ENCODE results near the gene GGA2. TPM values are rescaled to one million over a fixed set of nuclear protein-coding genes. Genes with fewer than 3 reads are reported as not detected.
"Not testable (repeated sequence)": the region's sequence is repeated elsewhere in the genome, so short reads cannot be mapped to it uniquely, and the experiment has no call there.

GGA2 gene
- total RNA-seq, 6 donors from 2014 or later: 84.4 to 197 (median 164) TPM

DNA sequence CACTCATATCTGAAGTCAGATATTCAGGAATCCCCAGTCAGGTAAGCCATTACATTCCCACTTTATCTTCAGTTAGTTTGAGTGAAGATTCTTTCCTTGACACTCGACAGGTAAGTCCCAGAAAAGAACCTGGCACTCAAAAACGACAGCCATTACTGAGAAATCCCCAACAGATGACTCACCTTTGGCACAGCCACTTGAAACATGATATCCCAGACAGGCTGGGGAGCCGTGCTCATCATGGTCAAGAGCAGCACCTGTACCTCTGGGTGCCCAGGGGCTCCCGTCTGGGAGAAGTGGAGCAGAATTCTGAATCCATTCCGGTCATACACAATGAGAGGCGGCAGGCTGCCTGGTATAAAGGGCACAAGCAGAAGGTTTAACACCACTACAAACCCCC lies 40.5 kb downstream of the GGA2 start:
- peaks cover 30 to 98% (median 73%) of the 10 kb centered on the region in 4 donors for H3K36me3 ChIP-seq
- H3K27me3 ChIP-seq: no peaks in the 10 kb centered on the region
- WGBS, 2 donors: 67 to 80% methylated on average over 6 of the region's 6 CpGs
- H3K9me3 ChIP-seq: no peaks in the 10 kb centered on the region
- peak overlapping the region in 1 of 4 donors; percentile 7 for H3K27ac ChIP-seq
- ATAC-seq (ENCODE audit: low FRiP score in 2 of 2) (peak; percentile 31 to 35), DNase-seq (peak in 1 of 2 donors; percentile 63)
- H3K4me3 ChIP-seq: no peak overlapping the region
- H3K4me1 ChIP-seq: peaks cover 0 to 3% (median 0%) of the 10 kb centered on the region in 4 donors
- TF ChIP-seq EP300 (IDR thresholded peaks at IDR 0.05) (no peak), CTCF (IDR thresholded peaks at IDR 0.05) (no peak), POLR2AphosphoS5 (IDR thresholded peaks at IDR 0.05) (no peak), POLR2A (IDR thresholded peaks at IDR 0.05) (no peak)

DNA sequence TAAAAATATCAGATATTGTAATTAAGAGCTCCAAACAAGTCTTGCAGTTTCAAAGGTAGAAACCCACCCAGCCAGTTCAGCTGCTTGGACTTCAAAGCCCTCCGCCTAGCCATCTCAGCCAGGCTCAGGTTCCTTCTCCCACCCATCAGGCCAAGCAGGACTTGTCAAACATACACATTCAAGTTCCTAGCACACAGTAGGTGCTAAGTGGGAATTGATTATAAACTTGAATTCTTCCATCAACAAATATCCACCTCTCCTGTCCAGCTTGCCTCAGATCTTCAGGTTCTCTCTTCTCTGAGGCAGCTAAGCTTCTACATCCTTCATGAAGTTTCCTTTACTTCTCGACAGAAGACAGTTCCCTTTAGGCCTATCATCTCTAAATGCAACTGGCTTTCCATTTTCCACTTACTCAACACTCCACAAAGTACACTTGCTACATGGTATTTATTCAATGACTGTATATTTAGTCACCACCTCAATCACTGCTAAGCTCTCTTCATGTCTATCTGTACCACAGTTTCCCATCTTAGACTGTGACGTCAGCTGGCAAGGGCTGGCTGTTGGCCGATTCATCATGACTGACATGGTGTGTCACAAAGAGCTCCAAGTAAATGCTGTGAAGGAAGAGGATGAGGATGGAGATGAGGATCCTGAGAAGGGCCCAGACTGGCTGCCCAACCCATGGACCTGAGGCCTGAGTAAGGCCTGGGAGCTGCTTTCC lies 44.0 kb downstream of the GGA2 start:
- H3K27ac ChIP-seq: no peak overlapping the region
- 91 to 94% methylated on average over 4 of the region's 4 CpGs for WGBS, 2 donors
- no peak overlapping the region for H3K4me3 ChIP-seq
- peaks cover 0 to 18% (median 10%) of the 10 kb centered on the region in 4 donors for H3K4me1 ChIP-seq
- H3K36me3 ChIP-seq: peaks cover 10 to 66% (median 49%) of the 10 kb centered on the region in 4 donors
- ATAC-seq (ENCODE audit: low FRiP score in 2 of 2): no peak
- DNase-seq: no peak
- H3K9me3 ChIP-seq: no peaks in the 10 kb centered on the region
- no peak for TF ChIP-seq POLR2AphosphoS5 (IDR thresholded peaks at IDR 0.05)
- no peak for TF ChIP-seq CTCF (IDR thresholded peaks at IDR 0.05)
- no peak for TF ChIP-seq EP300 (IDR thresholded peaks at IDR 0.05)
- no peak for TF ChIP-seq POLR2A (IDR thresholded peaks at IDR 0.05)
- no peaks in the 10 kb centered on the region for H3K27me3 ChIP-seq

DNA sequence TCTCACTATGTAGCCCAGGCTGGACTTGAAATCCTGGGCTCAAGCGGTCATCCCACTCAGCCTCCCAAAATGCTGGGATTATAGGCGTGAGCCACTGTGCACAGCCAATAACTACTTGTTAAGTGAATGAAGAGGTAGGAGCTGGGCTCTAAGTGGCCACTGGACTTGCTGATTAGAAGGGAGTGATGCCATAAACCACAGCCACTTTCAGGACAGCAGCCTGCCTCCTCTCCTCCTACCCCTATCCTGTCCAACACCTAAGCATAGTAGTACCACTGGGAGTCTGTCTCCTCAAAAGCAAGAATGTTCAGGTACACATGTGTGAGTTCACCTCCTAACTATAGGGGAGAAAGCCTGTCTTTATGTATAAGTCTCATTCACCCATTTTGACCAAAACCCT lies 45.1 kb downstream of the GGA2 start:
- no peaks in the 10 kb centered on the region for H3K27me3 ChIP-seq
- no peak overlapping the region for H3K4me3 ChIP-seq
- peaks cover 10 to 55% (median 44%) of the 10 kb centered on the region in 4 donors for H3K36me3 ChIP-seq
- H3K4me1 ChIP-seq: peaks cover 0 to 18% (median 10%) of the 10 kb centered on the region in 4 donors
- DNase-seq: no peak
- TF ChIP-seq POLR2AphosphoS5 (IDR thresholded peaks at IDR 0.05) (no peak), CTCF (IDR thresholded peaks at IDR 0.05) (no peak), EP300 (IDR thresholded peaks at IDR 0.05) (no peak), POLR2A (IDR thresholded peaks at IDR 0.05) (no peak)
- WGBS, 2 donors: 100% methylated on average over 1 to 2 of the region's 2 CpGs
- H3K9me3 ChIP-seq: no peaks in the 10 kb centered on the region
- no peak overlapping the region for H3K27ac ChIP-seq
- ATAC-seq (ENCODE audit: low FRiP score in 2 of 2): no peak

- DNase-seq: no peak
- no peak for TF ChIP-seq POLR2AphosphoS5 (IDR thresholded peaks at IDR 0.05)
- no peak for TF ChIP-seq POLR2A (IDR thresholded peaks at IDR 0.05)
- TF ChIP-seq CTCF (IDR thresholded peaks at IDR 0.05): no peak
- no peak for TF ChIP-seq EP300 (IDR thresholded peaks at IDR 0.05)
- WGBS, 2 donors: 67 to 92% methylated on average over 1 of the region's 1 CpG
- H3K36me3 ChIP-seq: peaks cover 10 to 45% (median 36%) of the 10 kb centered on the region in 4 donors
- H3K4me3 ChIP-seq: no peak overlapping the region
- H3K4me1 ChIP-seq: peaks cover 0 to 15% (median 10%) of the 10 kb centered on the region in 4 donors
- H3K9me3 ChIP-seq: no peaks in the 10 kb centered on the region
- no peak for ATAC-seq (ENCODE audit: low FRiP score in 2 of 2)
- no peak overlapping the region for H3K27ac ChIP-seq
- no peaks in the 10 kb centered on the region for H3K27me3 ChIP-seq
Measured at GRCh38 chr16:23464196-23464595, 46.1 kb downstream of the GGA2 start.

DNA sequence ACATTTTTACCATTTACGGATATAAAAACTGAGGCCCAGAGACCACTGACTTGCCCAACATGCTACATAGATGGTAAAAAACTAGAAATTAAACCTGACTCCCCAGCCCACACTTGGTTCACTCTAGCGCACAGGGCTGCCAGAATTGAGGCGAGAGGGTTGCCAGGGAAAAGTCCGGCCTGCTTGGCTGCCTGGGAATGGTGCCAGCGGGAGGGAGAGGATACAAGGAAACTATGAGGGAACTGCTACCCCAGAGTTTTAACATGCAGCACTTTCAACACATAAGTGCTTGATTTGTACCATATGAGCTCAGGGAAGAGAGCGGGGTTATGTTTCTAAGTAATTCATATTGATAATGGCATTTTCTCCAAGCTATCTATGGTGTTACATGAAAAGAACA lies 47.3 kb downstream of the GGA2 start:
- DNase-seq (peak in 1 of 2 donors; percentile 84), ATAC-seq (ENCODE audit: low FRiP score in 2 of 2) (peak in 1 of 2 donors; percentile 71)
- not testable (repeated sequence) for H3K9me3 ChIP-seq, H3K27me3 ChIP-seq, H3K4me3 ChIP-seq, H3K27ac ChIP-seq
- Histone ChIP-seq H3K4me1 (peaks cover 0 to 15% (median 10%) of the 10 kb centered on the region in 4 donors), H3K36me3 (peaks cover 4 to 33% (median 24%) of the 10 kb centered on the region in 4 donors)
- WGBS, 2 donors: 37 to 50% methylated on average over 6 of the region's 6 CpGs
